GM18507 (cell line): ENCODE results near the gene FBXO28.

ENCODE experiments used
- DNase-seq: peaks from one replicate; pipeline ENCODE4 v3.0.0; 2011; ENCODE audit warnings: low read depth; ENCODE audit not compliant: insufficient read length; ENCODE audit errors: extremely low spot score
- FAIRE-seq: peaks from 2 replicates; lab custom pipeline; 2011; peaks lifted over from hg19 to GRCh38; lab: Jason Lieb, UNC

FBXO28 gene

GRCh38 chr1:224138198-224138597, 24.3 kb downstream of the FBXO28 start:
- FAIRE-seq, result no peak

GRCh38 chr1:224141693-224142092, 27.8 kb downstream of the FBXO28 start:
- DNase-seq (no peak), FAIRE-seq (no peak)

More at GRCh38 chr1:224138198-224138597, 24.3 kb downstream of the FBXO28 start:
- DNase-seq, result no peak

GRCh38 chr1:224149709-224150108, 35.8 kb downstream of the FBXO28 start:
- no peak for DNase-seq
- FAIRE-seq, result no peak

DNA sequence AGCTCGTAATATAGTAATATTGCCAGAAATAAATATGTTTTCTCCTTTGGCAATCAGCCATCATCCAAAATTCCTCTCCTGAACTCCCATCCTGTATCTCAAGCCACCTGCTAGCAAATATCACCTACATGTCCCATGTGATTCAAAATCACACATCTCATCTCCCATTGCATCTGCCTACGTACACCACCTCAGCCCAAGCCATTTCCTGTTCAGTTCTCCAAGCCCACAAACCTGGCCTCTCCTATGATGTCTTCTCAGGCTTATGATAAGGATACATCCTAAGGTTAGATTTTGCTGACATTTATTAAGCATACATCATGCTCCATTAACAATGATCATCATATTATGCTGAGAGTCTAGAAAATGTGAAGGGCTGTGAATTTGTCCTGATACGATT, 37.2 kb downstream of the FBXO28 start:
- FAIRE-seq (no peak), DNase-seq (no peak)

DNA sequence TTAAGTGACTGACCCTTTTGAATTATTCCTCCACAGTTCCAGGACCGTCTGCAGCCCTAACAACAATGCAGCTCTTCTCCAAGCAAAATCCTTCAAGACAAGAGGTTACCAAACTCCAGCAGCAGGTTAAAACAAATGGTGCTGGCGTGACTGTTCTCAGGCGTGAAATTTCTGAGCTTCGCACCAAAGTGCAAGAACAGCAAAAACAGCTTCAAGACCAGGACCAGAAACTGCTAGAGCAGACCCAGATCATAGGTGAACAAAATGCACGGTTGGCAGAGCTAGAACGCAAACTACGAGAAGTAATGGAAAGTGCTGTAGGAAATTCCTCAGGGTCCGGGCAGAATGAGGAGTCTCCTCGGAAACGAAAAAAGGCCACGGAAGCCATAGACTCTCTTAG, 43.4 kb downstream of the FBXO28 start:
- no peak for DNase-seq
- FAIRE-seq, result no peak

DNA sequence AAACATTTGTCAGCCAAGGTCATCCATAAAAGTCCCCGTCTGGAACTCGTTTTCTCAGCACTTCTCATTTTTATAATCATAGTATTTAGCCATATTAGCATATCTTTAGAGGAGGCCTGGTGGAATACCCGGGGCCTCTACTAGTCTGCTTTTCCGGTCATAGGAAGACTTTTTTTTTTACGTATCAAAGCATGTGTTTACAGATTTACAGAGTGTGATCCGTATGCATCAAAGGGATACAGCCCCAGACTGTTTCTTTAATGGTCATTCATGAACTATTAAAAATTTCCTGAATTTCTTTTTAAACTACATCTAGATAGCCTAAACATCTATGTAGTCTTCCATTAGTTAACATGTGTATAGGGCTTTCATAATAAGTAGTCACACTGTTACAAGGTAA, 45.6 kb downstream of the FBXO28 start:
- no peak for FAIRE-seq
- DNase-seq, result no peak

DNA sequence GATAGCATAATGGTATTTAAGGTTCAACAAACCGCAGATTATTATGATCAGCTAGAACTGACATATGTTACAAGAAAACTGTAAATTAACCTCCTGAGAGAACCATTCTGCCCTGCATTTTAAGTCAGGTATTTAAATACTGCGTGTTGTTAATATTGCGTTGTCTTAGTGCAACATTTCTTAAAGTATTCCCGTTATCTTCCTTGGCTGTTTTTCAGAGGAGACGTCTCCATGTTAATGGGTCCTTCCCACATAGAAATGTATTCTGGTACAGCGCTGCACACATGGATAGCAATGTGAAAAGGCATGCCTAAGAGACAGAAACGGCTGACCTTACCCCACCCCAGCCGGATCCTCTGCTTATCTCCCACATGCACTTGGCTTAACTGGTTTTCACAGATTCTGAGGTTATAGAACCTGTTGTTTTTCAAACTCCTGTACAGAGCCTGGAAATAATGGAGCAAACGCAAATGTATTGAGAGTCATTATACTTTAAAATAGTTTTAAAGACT, 46.3 kb downstream of the FBXO28 start:
- no peak for FAIRE-seq
- DNase-seq, result no peak

DNA sequence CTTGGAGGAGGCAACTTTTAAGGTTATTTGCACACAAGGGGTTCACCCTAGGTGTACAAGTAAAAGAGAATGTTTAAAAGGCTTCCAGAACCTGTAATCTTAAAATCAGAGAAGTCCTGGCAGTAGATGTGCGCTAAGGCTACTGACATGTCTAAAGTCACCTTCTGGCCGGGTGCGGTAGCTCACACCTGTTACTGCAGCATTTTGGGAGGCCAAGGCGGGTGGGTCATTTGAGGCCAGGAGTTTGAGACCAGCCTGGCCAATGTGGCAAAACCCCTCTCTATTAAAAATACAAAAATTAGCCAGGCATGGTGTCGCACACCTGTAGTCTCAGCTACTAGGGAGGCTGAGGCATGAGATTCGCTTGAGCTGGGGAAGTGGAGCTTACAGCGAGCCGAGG, 48.9 kb downstream of the FBXO28 start:
- no peak for DNase-seq
- no peak for FAIRE-seq

DNA sequence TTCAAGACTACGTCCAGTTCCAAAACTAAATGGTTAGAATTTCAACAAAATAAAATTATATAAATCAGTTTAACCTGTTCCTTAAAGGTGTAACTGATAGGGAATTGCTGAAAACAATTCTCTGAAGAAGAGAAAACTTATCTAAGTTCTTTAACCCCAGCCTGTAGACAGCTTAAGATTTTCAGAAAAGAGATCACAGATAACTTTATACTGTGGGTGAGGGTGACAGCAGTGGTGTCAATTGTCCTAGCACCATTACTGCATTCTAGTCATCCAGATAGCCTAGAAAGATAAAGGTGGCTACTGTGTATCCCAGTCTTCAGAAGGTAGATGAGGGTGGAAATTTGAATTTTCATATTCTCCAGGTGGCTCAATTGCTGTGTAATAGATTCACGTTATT, 49.4 kb downstream of the FBXO28 start:
- DNase-seq, result no peak
- FAIRE-seq, result no peak

- FAIRE-seq (peak; percentile 90), DNase-seq (peak; percentile 47)
Observed at GRCh38 chr1:224168859-224169380, 55.0 kb downstream of the FBXO28 start.

DNA sequence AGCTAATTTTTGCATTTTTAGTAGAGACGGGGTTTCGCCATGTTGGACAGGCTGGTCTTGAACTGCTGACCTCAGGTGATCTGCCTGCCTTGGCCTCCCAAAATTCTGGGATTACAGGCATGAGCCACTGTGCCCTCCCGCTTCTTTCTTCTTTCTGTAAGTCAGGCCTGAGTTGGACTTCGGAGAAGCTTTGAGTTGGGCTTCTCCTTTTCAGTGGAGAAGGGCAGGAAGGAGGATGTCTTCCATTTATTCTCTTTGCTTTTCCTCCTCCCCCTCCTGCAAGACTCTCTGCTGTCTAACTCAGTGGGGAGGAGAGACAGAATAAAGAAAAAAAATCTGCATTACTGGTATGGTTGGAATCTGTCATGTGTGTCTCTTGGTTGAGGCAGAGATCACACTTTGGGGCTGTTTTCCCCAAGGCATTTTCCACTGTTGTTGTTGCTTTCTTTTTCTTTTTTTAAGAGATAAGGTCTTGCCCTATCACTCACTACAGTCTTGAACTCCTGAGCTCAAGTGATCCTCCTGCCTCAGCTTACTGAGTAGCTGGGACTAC, 55.9 kb downstream of the FBXO28 start:
- no peak for DNase-seq

GRCh38 chr1:224170343-224170742, 56.4 kb downstream of the FBXO28 start:
- DNase-seq (no peak), FAIRE-seq (no peak)

More for the DNA sequence above, 55.9 kb downstream of the FBXO28 start:
- FAIRE-seq, result no peak

GRCh38 chr1:224170748-224171478, 57.0 kb downstream of the FBXO28 start:
- FAIRE-seq, result no peak
- no peak for DNase-seq

- no peak for FAIRE-seq
Observed at GRCh38 chr1:224172229-224172628, 58.3 kb downstream of the FBXO28 start.

GRCh38 chr1:224173523-224173922, 59.6 kb downstream of the FBXO28 start:
- FAIRE-seq (no peak), DNase-seq (no peak)

More at GRCh38 chr1:224172229-224172628, 58.3 kb downstream of the FBXO28 start:
- no peak for DNase-seq

DNA sequence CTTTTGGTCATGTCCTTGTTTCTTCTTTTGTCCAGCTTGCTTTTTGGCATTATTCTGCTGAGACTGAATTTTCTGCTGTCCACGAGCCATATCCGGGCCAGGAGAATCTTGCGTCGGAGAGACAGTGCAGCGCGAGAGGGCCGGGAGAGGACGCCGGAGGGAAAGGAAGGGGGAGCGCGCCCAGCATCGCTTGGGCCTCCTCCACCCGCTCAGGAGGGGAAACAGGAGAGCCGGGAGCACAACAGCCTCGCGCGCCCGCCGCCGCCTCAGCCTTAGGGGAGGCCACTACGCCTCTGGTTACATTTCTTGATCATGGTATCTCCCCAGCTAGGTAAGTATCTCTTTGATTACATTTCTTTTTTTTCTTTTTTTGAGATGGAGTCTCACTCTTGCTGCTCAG, 61.7 kb downstream of the FBXO28 start:
- no peak for FAIRE-seq
- DNase-seq, result no peak

GRCh38 chr1:224177356-224177999, 63.6 kb downstream of the FBXO28 start:
- no peak for DNase-seq
- FAIRE-seq, result no peak

DNA sequence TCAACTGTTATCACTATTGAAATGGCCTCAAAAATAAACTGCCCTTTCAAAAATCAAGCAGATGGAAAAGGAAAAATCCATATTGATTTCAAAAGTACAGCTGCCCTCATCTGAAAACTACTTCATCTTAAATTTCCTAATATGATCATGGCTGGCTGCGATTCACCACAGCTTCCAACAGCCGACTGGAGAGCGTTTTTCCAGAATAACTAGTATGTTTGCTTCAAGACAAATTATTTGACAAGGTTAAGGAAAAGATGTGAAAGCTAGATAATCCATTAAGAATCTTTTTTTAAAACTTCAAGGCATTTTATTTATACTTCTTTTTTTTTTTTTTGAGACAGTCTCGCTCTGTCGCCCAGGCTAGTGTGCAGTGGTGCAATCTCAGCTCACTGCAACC, 65.0 kb downstream of the FBXO28 start:
- FAIRE-seq (no peak), DNase-seq (no peak)

DNA sequence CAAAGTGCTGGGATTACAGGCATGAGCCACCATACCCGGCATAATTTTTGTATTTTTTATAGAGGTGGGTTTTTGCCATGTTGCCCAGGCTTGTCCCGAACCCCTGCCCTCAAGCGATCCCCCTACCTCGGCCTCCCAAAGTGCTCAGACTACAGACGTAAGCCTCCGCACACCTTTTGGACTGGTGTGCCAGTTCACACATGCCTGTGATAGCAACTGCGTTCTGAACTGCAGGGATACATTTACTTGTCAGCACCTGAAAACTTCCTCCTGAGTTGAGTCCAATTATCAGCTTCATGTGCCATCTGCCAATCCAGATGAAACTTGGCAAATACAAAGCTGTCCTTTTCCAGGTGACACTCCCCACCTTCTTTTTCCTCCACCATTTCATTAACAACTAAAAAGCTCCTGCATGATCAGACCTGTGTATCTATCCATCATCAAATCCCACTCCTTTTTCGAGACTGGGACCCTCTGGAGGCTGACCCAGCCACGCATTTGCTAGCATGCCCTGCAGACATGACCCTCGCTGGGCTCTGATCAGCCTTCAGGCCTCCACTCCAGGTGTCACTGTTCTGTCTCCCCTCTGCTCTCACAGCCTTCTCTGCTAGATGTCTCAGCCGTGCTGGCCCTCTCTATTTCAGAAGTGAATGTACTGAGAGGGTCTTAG, 67.0 kb downstream of the FBXO28 start:
- DNase-seq, result no peak
- no peak for FAIRE-seq

DNA sequence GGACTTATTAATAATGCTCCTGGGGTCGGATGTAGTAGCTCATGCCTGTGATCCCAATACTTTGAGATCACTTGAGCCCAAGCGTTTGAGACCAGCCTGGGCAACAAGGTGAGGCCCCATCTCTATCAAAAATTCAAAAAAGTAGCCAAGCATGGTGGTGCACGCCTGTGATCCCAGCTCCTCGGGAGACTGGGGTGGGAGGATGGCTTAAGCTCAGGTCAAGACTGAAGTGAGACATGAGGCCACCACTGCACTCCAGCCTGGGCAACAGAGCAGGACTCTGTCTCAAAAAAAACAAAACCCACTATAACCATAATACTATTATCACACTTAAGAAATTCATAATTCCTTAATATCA, 67.5 kb downstream of the FBXO28 start:
- DNase-seq, result no peak
- FAIRE-seq, result no peak
